Trophoblast cell (in vitro differentiated cells and primary cell): ENCODE measurements around the gene CDKN2A.

Experiments
- DNase-seq, 2 donors: peaks; one replicate each; pipeline ENCODE4 v3.0.0-alpha.2; 2016
- H2AFZ ChIP-seq: 2 replicates; pipeline ENCODE4 v1.6.1; 2013; ENCODE audit warnings: low read length, moderate library complexity, mild to moderate bottlenecking; ENCODE audit not compliant: insufficient read depth, poor library complexity
- H2AK5ac ChIP-seq: 2 replicates; pipeline ENCODE4 v1.6.1; 2013; ENCODE audit warnings: mild to moderate bottlenecking, low read length
- H2BK120ac ChIP-seq: 2 replicates; pipeline ENCODE4 v1.6.1; 2013; ENCODE audit warnings: low read length, mild to moderate bottlenecking, moderate library complexity; ENCODE audit not compliant: insufficient read depth, poor library complexity
- H2BK12ac ChIP-seq: 2 replicates; pipeline ENCODE4 v1.6.1; 2013; ENCODE audit warnings: mild to moderate bottlenecking, low read length, moderate library complexity
- H2BK5ac ChIP-seq: 2 replicates; pipeline ENCODE4 v1.6.1; 2013; ENCODE audit warnings: low read length, low read depth, moderate library complexity, mild to moderate bottlenecking; ENCODE audit not compliant: poor library complexity
- H3K14ac ChIP-seq: 2 replicates; pipeline ENCODE4 v1.6.1; 2013; ENCODE audit warnings: mild to moderate bottlenecking, low read length
- H3K18ac ChIP-seq: 2 replicates; pipeline ENCODE4 v1.6.1; 2013; ENCODE audit warnings: mild to moderate bottlenecking, low read length
- H3K23ac ChIP-seq: 2 replicates; pipeline ENCODE4 v1.6.1; 2013; ENCODE audit warnings: low read length
- H3K27ac ChIP-seq: 2 replicates; pipeline ENCODE4 v1.5.1; 2013; ENCODE audit warnings: low read depth, mild to moderate bottlenecking, inconsistent platforms, low read length, moderate library complexity
- H3K27me3 ChIP-seq: 2 replicates; pipeline ENCODE4 v1.6.1; 2013; ENCODE audit warnings: inconsistent platforms, mild to moderate bottlenecking, low read length, moderate library complexity; ENCODE audit not compliant: insufficient read depth
- H3K36me3 ChIP-seq, 2 experiments: 1 replicate in 1 of 2; 2 replicates in 1 of 2; pipeline ENCODE4 v1.6.1; 2013; ENCODE audit warnings: low read length in 2 of 2, mild to moderate bottlenecking in 2 of 2, moderate library complexity in 1 of 2; ENCODE audit not compliant: insufficient read depth in 2 of 2, control insufficient read depth in 1 of 2
- H3K4ac ChIP-seq: 2 replicates; pipeline ENCODE4 v1.6.1; 2013; ENCODE audit warnings: low read depth, mild to moderate bottlenecking, low read length, moderate library complexity
- H3K4me1 ChIP-seq, 2 experiments: 1 replicate in 1 of 2; 2 replicates in 1 of 2; pipeline ENCODE4 v1.6.1; 2013; ENCODE audit warnings: low read length in 2 of 2, mild to moderate bottlenecking in 2 of 2, moderate library complexity in 1 of 2; ENCODE audit not compliant: insufficient read depth in 2 of 2, control insufficient read depth in 1 of 2
- H3K4me2 ChIP-seq: 2 replicates; pipeline ENCODE4 v1.6.1; 2013; ENCODE audit warnings: inconsistent platforms, mild to moderate bottlenecking, low read length, moderate library complexity
- H3K4me3 ChIP-seq: 2 replicates; pipeline ENCODE4 v1.5.1; 2013; ENCODE audit warnings: mild to moderate bottlenecking, low read depth, low read length, inconsistent platforms
- H3K79me1 ChIP-seq: one replicate; pipeline ENCODE4 v1.6.1; 2013; ENCODE audit warnings: low read length
- H3K79me2 ChIP-seq: 2 replicates; pipeline ENCODE4 v1.6.1; 2013; ENCODE audit warnings: low read length, mild to moderate bottlenecking; ENCODE audit not compliant: control insufficient read depth, insufficient read depth, poor library complexity
- H3K9ac ChIP-seq: 2 replicates; pipeline ENCODE4 v1.6.1; 2013; ENCODE audit warnings: mild to moderate bottlenecking, low read length
- H3K9me3 ChIP-seq: 2 replicates; pipeline ENCODE4 v1.6.1; 2013; ENCODE audit warnings: low read depth, mild to moderate bottlenecking, control low read depth, inconsistent platforms, low read length; ENCODE audit not compliant: insufficient read depth
- H4K12ac ChIP-seq: 2 replicates; pipeline ENCODE4 v1.6.1; 2013; ENCODE audit warnings: low read depth, mild to moderate bottlenecking, low read length, moderate library complexity
- H4K8ac ChIP-seq: 2 replicates; pipeline ENCODE4 v1.6.1; 2013; ENCODE audit warnings: low read depth, mild to moderate bottlenecking, low read length, moderate library complexity
- H4K91ac ChIP-seq: one replicate; pipeline ENCODE4 v1.6.1; 2013; ENCODE audit warnings: low read depth, mild to moderate bottlenecking, low read length, moderate library complexity
- WGBS: extraction: QIAGEN DNeasy Blood & Tissue Kit; methylation state at CpG from one replicate; pipeline ENCODE4 v1.1.7; 2013; ENCODE audit warnings: missing lambda C conversion rate; ENCODE audit not compliant: insufficient read length, insufficient coverage; ENCODE audit errors: extremely low coverage; 5-methylcytosine and 5-hydroxymethylcytosine counted together

Gene CDKN2A

DNA sequence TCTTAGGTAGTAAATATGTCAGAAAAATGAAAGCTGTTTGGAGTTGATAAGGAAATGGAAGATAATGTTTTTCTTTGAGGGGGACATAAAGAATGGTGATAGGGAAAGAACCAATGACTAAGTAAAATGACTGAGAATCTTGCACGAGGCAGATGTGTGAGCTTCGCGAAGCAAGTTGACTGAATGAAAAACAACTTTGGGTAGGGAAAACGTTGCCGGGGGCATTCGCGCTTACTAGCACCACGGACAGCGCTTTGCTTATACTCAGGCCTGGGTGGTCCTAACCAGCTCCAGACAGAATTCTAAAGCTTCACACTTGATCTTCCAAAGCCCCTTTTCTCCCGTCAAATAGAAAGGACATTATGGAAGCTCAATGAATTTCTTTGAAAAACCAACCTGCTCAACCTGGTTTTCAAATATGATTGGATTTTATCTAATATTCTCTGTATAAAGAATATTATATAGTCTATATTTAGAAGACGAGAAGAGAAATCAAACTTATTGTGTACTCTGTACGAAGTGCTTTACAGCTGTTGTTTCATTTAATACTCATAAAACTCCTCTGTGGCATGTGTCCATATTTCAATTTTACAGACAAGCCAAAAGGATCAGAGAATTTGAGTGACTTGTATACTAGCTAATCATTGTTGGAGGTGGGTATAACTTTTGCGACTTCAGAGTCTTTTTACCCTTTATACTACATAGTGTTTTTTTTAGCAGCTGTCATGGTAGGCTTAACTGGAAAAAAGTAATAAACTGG is 16.9 kb upstream of the CDKN2A start:
- Histone ChIP-seq H3K14ac (no peak overlapping the region), H3K79me1 (peaks cover 4% of the 10 kb centered on the region), H4K12ac (no peak overlapping the region), H3K36me3 (peaks cover 1 to 2% of the 10 kb centered on the region in 2 experiments), H3K4ac (no peak overlapping the region), H3K79me2 (peaks cover 4% of the 10 kb centered on the region), H3K4me1 (peaks cover 1 to 5% of the 10 kb centered on the region in 2 experiments), H2BK120ac (no peak overlapping the region), H3K27ac (no peak overlapping the region), H2BK5ac (no peak overlapping the region), H3K27me3 (no peaks in the 10 kb centered on the region), H2AK5ac (no peak overlapping the region), H2BK12ac (no peak overlapping the region), H3K9me3 (no peaks in the 10 kb centered on the region), H4K8ac (no peak overlapping the region), H3K18ac (no peak overlapping the region), H3K4me2 (no peak overlapping the region), H4K91ac (no peak overlapping the region), H2AFZ (no peak overlapping the region), H3K4me3 (no peak overlapping the region), H3K9ac (no peak overlapping the region), H3K23ac (no peak overlapping the region)
- WGBS, result no CpG with 5 or more reads among the region's 13 CpGs
- DNase-seq, result peak in 1 of 2 donors; percentile 27

DNA sequence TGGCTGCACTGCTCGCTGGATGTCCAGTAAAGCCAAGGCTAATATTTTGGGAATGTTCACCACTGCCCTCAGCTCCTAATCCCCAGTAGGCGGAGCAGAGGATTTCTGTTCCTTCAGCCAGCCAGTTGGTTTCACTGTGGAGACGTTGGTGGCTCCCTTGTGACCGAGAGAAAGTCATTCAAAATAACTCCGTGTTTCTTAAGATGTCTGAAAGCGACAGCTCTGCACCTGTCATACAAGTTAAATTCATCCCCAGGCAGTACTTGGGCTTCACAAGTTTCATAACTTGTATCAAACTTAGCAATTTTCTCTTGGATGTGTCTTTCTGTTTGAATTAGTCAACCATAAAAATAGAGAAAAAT is 15.3 kb upstream of the CDKN2A start:
- Histone ChIP-seq H2AFZ (peak overlapping the region; percentile 43), H2AK5ac (no peak overlapping the region), H3K9ac (no peak overlapping the region), H2BK12ac (no peak overlapping the region), H3K79me1 (peaks cover 4% of the 10 kb centered on the region), H3K23ac (no peak overlapping the region), H3K79me2 (peaks cover 5% of the 10 kb centered on the region), H4K8ac (no peak overlapping the region), H3K4ac (no peak overlapping the region), H4K12ac (no peak overlapping the region), H3K27me3 (no peaks in the 10 kb centered on the region), H3K4me3 (no peak overlapping the region), H2BK5ac (no peak overlapping the region), H2BK120ac (no peak overlapping the region), H3K4me2 (peak overlapping the region; percentile 61), H3K4me1 (peaks cover 4 to 12% of the 10 kb centered on the region in 2 experiments), H3K9me3 (peaks cover 4% of the 10 kb centered on the region), H3K27ac (no peak overlapping the region), H3K36me3 (peaks cover 13% of the 10 kb centered on the region in 2 experiments), H4K91ac (no peak overlapping the region), H3K18ac (no peak overlapping the region), H3K14ac (no peak overlapping the region)
- DNase-seq, result no peak
- no CpG with 5 or more reads among the region's 6 CpGs for WGBS

DNA sequence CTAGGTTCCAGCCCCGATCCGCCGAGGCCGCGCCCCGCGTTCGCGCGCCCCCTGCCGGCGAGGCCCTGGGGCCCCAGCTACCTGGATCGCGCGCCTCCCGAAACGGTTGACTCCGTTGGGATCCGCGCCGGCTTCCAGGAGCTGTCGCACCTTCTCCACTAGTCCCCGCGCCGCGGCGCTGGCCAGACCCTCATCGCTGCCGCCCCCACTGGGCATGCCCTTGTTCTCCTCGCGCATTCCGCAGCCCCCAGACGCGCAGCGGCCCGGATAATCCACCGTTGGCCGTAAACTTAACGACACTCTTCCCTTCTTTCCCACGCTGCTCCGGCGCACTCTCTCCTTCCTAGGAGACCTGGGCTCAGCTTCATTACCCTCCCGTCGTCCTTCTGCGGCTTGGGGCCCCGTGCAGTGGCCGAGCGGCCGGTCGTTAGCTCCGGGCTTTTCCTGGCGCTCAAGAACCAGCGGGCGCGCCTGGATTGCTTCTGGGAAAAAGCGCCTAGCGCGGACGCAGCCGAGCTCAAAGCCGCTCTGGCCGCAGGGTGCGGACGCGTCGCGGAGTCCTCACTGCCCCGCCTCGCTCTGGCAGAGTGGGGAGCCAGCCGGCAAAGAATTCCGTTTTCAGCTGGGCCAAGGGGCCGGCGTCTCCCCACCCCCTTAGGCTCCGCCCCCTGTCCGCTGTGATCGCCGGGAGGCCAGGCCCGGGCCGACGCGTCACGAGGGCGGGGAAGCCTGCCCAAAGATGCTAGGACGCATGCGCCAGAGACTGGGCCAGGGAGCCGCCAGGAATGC is 14.7 kb upstream of the CDKN2A start, which contains the start of gene CDKN2B:
Gene CDKN2B, minus strand, starts transcription at position 589 of the 789 bp plus-strand sequence. Its CDS starts 352 bp downstream, at position 237.
- peaks cover 13% of the 10 kb centered on the region in 2 experiments for H3K36me3 ChIP-seq
- peak within 1 kb of the TSS; percentile 82 for H3K14ac ChIP-seq
- H3K4ac ChIP-seq, result peak within 1 kb of the TSS; percentile 50
- H3K9me3 ChIP-seq, result peaks cover 4% of the 10 kb centered on the region
- H4K91ac ChIP-seq, result peak within 1 kb of the TSS; percentile 64
- H4K12ac ChIP-seq, result no peak within 1 kb of the TSS
- H3K79me1 ChIP-seq, result peaks cover 4% of the 10 kb centered on the region
- no peak within 1 kb of the TSS for H2AK5ac ChIP-seq
- peak within 1 kb of the TSS; percentile 52 for H2BK120ac ChIP-seq
- peaks cover 4 to 12% of the 10 kb centered on the region in 2 experiments for H3K4me1 ChIP-seq
- peak within 1 kb of the TSS; percentile 58 for H2BK5ac ChIP-seq
- peak within 1 kb of the TSS; percentile 91 for H3K27ac ChIP-seq
- peak within 1 kb of the TSS; percentile 75 for H3K4me2 ChIP-seq
- peak within 1 kb of the TSS; percentile 85 for H3K9ac ChIP-seq
- DNase-seq, result peak; percentile 98 to 100
- peak within 1 kb of the TSS; percentile 82 for H2AFZ ChIP-seq
- H3K79me2 ChIP-seq, result peaks cover 5% of the 10 kb centered on the region
- H3K4me3 ChIP-seq, result peak within 1 kb of the TSS; percentile 86
- H2BK12ac ChIP-seq, result peak within 1 kb of the TSS; percentile 13
- peak within 1 kb of the TSS; percentile 81 for H4K8ac ChIP-seq
- H3K23ac ChIP-seq, result no peak within 1 kb of the TSS
- H3K18ac ChIP-seq, result peak within 1 kb of the TSS; percentile 88
- no CpG with 5 or more reads among the region's 86 CpGs for WGBS
- no peaks in the 10 kb centered on the region for H3K27me3 ChIP-seq

DNA sequence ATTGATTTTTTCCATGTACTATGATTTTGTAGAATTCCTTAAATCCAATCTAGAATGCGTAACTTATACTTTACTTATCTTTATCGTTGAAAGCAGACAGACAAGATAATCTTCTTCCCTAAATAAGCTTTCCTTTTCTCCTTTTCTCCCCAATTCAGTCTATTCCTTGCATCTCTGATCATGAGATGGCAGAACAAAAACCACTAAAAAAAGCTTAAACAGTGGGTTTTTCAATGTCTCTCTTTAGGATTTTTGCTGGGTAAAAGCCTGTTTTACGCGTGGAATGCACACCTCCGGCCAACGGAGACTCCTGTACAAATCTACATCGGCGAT is 14.2 kb upstream of the CDKN2A start:
- Histone ChIP-seq H3K14ac (no peak overlapping the region), H2BK12ac (no peak overlapping the region), H3K18ac (no peak overlapping the region), H3K27ac (peak overlapping the region; percentile 91), H2BK5ac (no peak overlapping the region), H2BK120ac (no peak overlapping the region), H3K9me3 (peaks cover 4% of the 10 kb centered on the region), H2AFZ (no peak overlapping the region), H3K4me3 (peak overlapping the region; percentile 86), H2AK5ac (no peak overlapping the region), H3K36me3 (peaks cover 13% of the 10 kb centered on the region in 2 experiments), H3K4me1 (peaks cover 4 to 12% of the 10 kb centered on the region in 2 experiments), H3K79me2 (peaks cover 5% of the 10 kb centered on the region), H3K27me3 (no peaks in the 10 kb centered on the region), H4K91ac (no peak overlapping the region), H3K79me1 (peaks cover 4% of the 10 kb centered on the region), H3K4ac (no peak overlapping the region), H3K23ac (no peak overlapping the region), H4K8ac (no peak overlapping the region), H4K12ac (no peak overlapping the region), H3K9ac (no peak overlapping the region), H3K4me2 (peak overlapping the region; percentile 75)
- no peak for DNase-seq
- no CpG with 5 or more reads among the region's 8 CpGs for WGBS
